ENCODE data around the gene CTF1.
A peak's percentile ranks its signal among the peaks of the same experiment; 100 is the strongest.
"Not testable (repeated sequence)": the region's sequence is repeated elsewhere in the genome, so short reads cannot be mapped to it uniquely, and the experiment has no call there.

Gene CTF1

GRCh38 chr16:30926937-30927788 lies 30.7 kb downstream of the CTF1 start:
- Histone ChIP-seq H3K27ac (ENCODE audit: low read depth, low read length) (no peak overlapping the region), H3K27me3 (ENCODE audit: control insufficient read depth in 1 of 2, insufficient read depth in 2 of 2, low read length in 2 of 2) (no peaks in the 10 kb centered on the region), H3K4me3 (ENCODE audit: low read depth in 1 of 2, low read length in 2 of 2) (peak overlapping the region in 1 of 2 donors; percentile 7), H3K9me3 (ENCODE audit: low read length) (no peaks in the 10 kb centered on the region), H3K36me3 (ENCODE audit: insufficient read depth, low read length) (peaks cover 10% of the 10 kb centered on the region), H3K9ac (ENCODE audit: low read length) (no peak overlapping the region), H3K4me1 (ENCODE audit: insufficient read depth, low read length) (peaks cover 9% of the 10 kb centered on the region)

DNA sequence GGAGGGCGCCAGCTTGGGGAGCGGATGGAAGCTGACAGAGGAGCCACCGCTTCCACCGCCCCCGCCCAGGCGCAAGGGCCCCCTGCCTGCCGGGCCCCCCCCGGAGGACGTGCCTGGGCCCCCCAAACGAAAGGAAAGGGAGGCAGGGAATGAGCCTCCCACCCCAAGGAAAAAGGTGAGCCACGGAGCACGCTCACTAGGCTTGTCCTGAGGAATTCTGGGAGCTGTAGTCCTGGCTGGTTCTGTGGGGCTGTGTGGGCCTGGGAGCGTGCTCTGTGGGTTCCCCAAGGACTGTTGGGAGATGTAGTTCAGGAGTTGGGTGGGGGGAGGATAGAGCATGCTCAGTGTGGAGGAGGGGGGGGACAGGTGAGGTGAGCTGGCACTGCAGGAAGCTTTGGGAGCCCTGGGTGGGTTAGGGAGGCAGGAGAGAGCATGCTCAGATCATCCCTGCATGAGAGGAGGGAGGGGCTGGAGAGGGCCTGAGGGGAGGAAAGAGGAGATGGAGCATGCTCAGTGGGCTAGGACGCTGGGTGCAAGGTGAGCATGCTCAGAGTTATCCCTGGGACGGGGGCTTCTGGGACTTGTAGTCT lies 31.5 kb downstream of the CTF1 start:
- Histone ChIP-seq H3K4me3 (ENCODE audit: low read depth in 1 of 2, low read length in 2 of 2) (peak overlapping the region in 1 of 2 donors; percentile 7), H3K9ac (ENCODE audit: low read length) (no peak overlapping the region), H3K9me3 (ENCODE audit: low read length) (no peaks in the 10 kb centered on the region), H3K36me3 (ENCODE audit: insufficient read depth, low read length) (peaks cover 10% of the 10 kb centered on the region), H3K4me1 (ENCODE audit: insufficient read depth, low read length) (peaks cover 9% of the 10 kb centered on the region), H3K27me3 (ENCODE audit: control insufficient read depth in 1 of 2, insufficient read depth in 2 of 2, low read length in 2 of 2) (no peaks in the 10 kb centered on the region), H3K27ac (ENCODE audit: low read depth, low read length) (no peak overlapping the region)

GRCh38 chr16:30928390-30928789 lies 32.0 kb downstream of the CTF1 start:
- Histone ChIP-seq H3K36me3 (ENCODE audit: insufficient read depth, low read length) (peaks cover 10% of the 10 kb centered on the region), H3K27ac (ENCODE audit: low read depth, low read length) (no peak overlapping the region), H3K4me3 (ENCODE audit: low read depth in 1 of 2, low read length in 2 of 2) (no peak overlapping the region), H3K9me3 (ENCODE audit: low read length) (no peaks in the 10 kb centered on the region), H3K27me3 (ENCODE audit: control insufficient read depth in 1 of 2, insufficient read depth in 2 of 2, low read length in 2 of 2) (no peaks in the 10 kb centered on the region), H3K9ac (ENCODE audit: low read length) (no peak overlapping the region), H3K4me1 (ENCODE audit: insufficient read depth, low read length) (peaks cover 9% of the 10 kb centered on the region)

GRCh38 chr16:30929167-30929566 lies 32.8 kb downstream of the CTF1 start:
- no peak overlapping the region for H3K9ac ChIP-seq (ENCODE audit: low read length)
- peaks cover 10% of the 10 kb centered on the region for H3K36me3 ChIP-seq (ENCODE audit: insufficient read depth, low read length)
- H3K27me3 ChIP-seq (ENCODE audit: control insufficient read depth in 1 of 2, insufficient read depth in 2 of 2, low read length in 2 of 2): no peaks in the 10 kb centered on the region
- H3K4me1 ChIP-seq (ENCODE audit: insufficient read depth, low read length): peaks cover 9% of the 10 kb centered on the region
- H3K9me3 ChIP-seq (ENCODE audit: low read length): no peaks in the 10 kb centered on the region
- H3K27ac ChIP-seq (ENCODE audit: low read depth, low read length): no peak overlapping the region
- H3K4me3 ChIP-seq (ENCODE audit: low read depth in 1 of 2, low read length in 2 of 2): no peak overlapping the region

DNA sequence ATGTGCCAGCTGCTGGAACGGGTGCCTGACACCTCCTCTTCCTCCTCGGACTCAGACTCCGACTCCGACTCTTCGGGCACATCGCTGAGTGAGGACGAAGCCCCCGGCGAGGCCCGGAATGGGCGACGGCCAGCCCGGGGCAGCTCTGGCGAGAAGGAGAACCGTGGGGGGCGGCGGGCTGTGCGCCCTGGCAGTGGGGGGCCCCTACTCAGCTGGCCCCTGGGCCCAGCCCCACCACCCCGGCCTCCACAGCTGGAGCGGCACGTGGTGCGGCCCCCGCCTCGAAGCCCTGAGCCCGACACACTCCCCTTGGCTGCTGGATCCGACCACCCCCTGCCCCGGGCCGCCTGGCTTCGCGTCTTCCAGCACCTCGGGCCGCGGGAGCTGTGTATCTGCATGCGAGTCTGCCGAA lies 33.8 kb downstream of the CTF1 start:
- Histone ChIP-seq H3K36me3 (ENCODE audit: insufficient read depth, low read length) (peaks cover 15% of the 10 kb centered on the region), H3K4me3 (ENCODE audit: low read depth in 1 of 2, low read length in 2 of 2) (no peak overlapping the region), H3K27ac (ENCODE audit: low read depth, low read length) (no peak overlapping the region), H3K9me3 (ENCODE audit: low read length) (no peaks in the 10 kb centered on the region), H3K9ac (ENCODE audit: low read length) (no peak overlapping the region), H3K27me3 (ENCODE audit: control insufficient read depth in 1 of 2, insufficient read depth in 2 of 2, low read length in 2 of 2) (no peaks in the 10 kb centered on the region), H3K4me1 (ENCODE audit: insufficient read depth, low read length) (peaks cover 1% of the 10 kb centered on the region)

DNA sequence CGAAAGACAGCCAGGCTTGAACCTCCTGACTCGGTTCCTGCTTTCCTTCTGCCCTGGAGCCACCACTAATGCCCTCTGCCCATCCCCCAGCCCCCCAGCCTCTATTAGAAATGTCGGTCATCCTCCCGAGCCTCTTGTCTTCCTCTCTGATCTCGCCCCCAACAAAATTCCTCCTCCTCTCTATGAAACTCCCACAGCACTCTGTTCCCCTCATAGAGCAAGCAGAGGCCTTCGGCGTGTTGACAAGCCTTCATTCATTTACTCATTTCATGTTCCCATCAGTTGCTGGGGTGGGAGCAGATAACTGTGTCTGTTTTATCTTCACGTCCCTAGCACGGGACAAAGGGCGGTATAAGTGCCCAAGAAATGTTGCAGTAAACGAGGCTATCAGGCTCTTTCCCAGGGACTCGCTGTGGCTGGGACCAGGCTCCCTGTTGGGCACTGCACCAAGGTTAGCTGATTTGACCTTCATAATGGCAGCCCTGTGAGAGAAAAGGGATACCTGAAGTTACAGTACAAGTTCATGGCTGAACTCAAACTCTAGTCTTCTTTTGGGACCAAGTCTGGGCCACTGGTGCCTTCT lies 34.7 kb downstream of the CTF1 start:
- Histone ChIP-seq H3K4me1 (ENCODE audit: insufficient read depth, low read length) (no peaks in the 10 kb centered on the region), H3K4me3 (ENCODE audit: low read depth in 1 of 2, low read length in 2 of 2) (no peak overlapping the region), H3K9me3 (ENCODE audit: low read length) (no peaks in the 10 kb centered on the region), H3K27me3 (ENCODE audit: control insufficient read depth in 1 of 2, insufficient read depth in 2 of 2, low read length in 2 of 2) (no peaks in the 10 kb centered on the region), H3K36me3 (ENCODE audit: insufficient read depth, low read length) (peaks cover 15% of the 10 kb centered on the region), H3K27ac (ENCODE audit: low read depth, low read length) (no peak overlapping the region), H3K9ac (ENCODE audit: low read length) (no peak overlapping the region)

GRCh38 chr16:30934827-30935557 lies 38.6 kb downstream of the CTF1 start:
- Histone ChIP-seq H3K4me1 (ENCODE audit: insufficient read depth, low read length) (no peaks in the 10 kb centered on the region), H3K27me3 (ENCODE audit: control insufficient read depth in 1 of 2, insufficient read depth in 2 of 2, low read length in 2 of 2) (no peaks in the 10 kb centered on the region), H3K27ac (ENCODE audit: low read depth, low read length) (no peak overlapping the region), H3K36me3 (ENCODE audit: insufficient read depth, low read length) (peaks cover 15% of the 10 kb centered on the region), H3K9ac (ENCODE audit: low read length) (no peak overlapping the region), H3K9me3 (ENCODE audit: low read length) (no peaks in the 10 kb centered on the region), H3K4me3 (ENCODE audit: low read depth in 1 of 2, low read length in 2 of 2) (no peak overlapping the region)

DNA sequence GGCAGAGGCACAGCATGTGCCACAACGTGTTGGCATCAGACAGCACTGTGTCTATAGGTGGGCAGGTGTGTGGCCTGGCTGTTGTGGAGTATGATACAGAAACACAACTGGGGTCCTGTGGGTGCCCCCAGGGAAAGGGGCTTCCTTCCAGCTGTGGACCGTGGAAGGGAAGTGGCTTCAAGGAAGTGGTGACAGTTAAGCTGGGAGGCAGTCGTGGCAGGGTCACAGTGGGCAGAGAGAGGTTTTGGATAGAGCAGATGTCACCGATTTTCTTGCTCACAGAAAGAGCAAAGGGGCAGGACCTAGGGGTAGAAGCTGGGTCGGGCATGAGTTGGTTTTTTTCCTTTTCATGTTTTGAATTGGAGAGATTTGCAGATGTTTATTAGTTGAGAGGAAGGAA lies 41.3 kb downstream of the CTF1 start:
- no peaks in the 10 kb centered on the region for H3K9me3 ChIP-seq (ENCODE audit: low read length)
- no peaks in the 10 kb centered on the region for H3K27me3 ChIP-seq (ENCODE audit: control insufficient read depth in 1 of 2, insufficient read depth in 2 of 2, low read length in 2 of 2)
- H3K4me3 ChIP-seq (ENCODE audit: low read depth in 1 of 2, low read length in 2 of 2): no peak overlapping the region
- H3K36me3 ChIP-seq (ENCODE audit: insufficient read depth, low read length): peaks cover 10% of the 10 kb centered on the region
- no peak overlapping the region for H3K9ac ChIP-seq (ENCODE audit: low read length)
- H3K27ac ChIP-seq (ENCODE audit: low read depth, low read length): no peak overlapping the region
- H3K4me1 ChIP-seq (ENCODE audit: insufficient read depth, low read length): peaks cover 6% of the 10 kb centered on the region

DNA sequence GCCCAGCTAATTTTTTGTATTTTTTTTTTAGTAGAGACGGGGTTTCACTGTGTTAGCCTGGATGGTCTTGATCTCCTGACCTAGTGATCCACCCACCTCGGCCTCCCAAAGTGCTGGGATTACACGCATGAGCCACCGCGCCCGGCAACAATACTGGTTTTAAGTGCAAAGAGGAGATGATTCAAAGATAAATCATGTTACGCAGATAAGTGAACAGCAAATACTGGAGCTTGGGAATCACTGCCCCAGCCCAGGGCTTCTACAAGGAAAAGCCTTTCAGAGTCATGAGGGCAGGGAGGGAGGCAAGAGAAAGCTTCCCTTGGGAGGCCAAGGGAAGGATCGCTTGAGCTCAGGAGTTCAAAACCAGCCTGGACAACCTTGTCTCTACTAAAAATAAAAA lies 43.2 kb downstream of the CTF1 start:
- not testable (repeated sequence) for H3K4me1 ChIP-seq (ENCODE audit: insufficient read depth, low read length); H3K27ac ChIP-seq (ENCODE audit: low read depth, low read length); H3K9ac ChIP-seq (ENCODE audit: low read length); H3K27me3 ChIP-seq (ENCODE audit: control insufficient read depth in 1 of 2, insufficient read depth in 2 of 2, low read length in 2 of 2); H3K4me3 ChIP-seq (ENCODE audit: low read depth in 1 of 2, low read length in 2 of 2); H3K9me3 ChIP-seq (ENCODE audit: low read length)
- H3K36me3 ChIP-seq (ENCODE audit: insufficient read depth, low read length): peaks cover 17% of the 10 kb centered on the region

GRCh38 chr16:30941600-30942425 lies 45.4 kb downstream of the CTF1 start:
- no peak overlapping the region for H3K9ac ChIP-seq (ENCODE audit: low read length)
- no peak overlapping the region for H3K4me3 ChIP-seq (ENCODE audit: low read depth in 1 of 2, low read length in 2 of 2)
- H3K27ac ChIP-seq (ENCODE audit: low read depth, low read length): no peak overlapping the region

DNA sequence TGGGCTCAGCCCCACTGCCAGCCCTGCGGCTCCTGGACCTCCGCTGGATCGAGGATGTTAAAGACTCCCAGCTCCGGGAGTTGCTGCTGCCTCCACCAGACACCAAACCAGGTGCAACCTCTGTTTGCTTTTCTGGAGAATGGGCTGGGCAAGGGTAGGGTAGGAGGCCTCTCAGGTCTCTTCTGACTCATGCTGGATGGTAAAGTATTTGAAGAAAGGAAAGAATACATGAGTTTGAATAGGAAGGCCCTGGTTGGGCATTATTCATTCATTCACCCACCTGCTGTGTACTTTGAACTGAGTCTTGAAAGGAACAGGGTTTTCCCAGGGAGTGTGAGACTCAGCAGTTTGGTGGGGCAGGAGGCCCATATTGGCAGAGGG lies 46.0 kb downstream of the CTF1 start:
- Histone ChIP-seq H3K27ac (ENCODE audit: low read depth, low read length) (no peak overlapping the region), H3K9me3 (ENCODE audit: low read length) (no peaks in the 10 kb centered on the region), H3K27me3 (ENCODE audit: control insufficient read depth in 1 of 2, insufficient read depth in 2 of 2, low read length in 2 of 2) (no peaks in the 10 kb centered on the region), H3K36me3 (ENCODE audit: insufficient read depth, low read length) (peaks cover 20% of the 10 kb centered on the region), H3K4me3 (ENCODE audit: low read depth in 1 of 2, low read length in 2 of 2) (no peak overlapping the region), H3K4me1 (ENCODE audit: insufficient read depth, low read length) (peaks cover 6% of the 10 kb centered on the region), H3K9ac (ENCODE audit: low read length) (no peak overlapping the region)

More at GRCh38 chr16:30941600-30942425, 45.4 kb downstream of the CTF1 start:
- H3K36me3 ChIP-seq (ENCODE audit: insufficient read depth, low read length): peaks cover 20% of the 10 kb centered on the region
- no peaks in the 10 kb centered on the region for H3K9me3 ChIP-seq (ENCODE audit: low read length)
- H3K27me3 ChIP-seq (ENCODE audit: control insufficient read depth in 1 of 2, insufficient read depth in 2 of 2, low read length in 2 of 2): no peaks in the 10 kb centered on the region
- H3K4me1 ChIP-seq (ENCODE audit: insufficient read depth, low read length): peaks cover 6% of the 10 kb centered on the region
